GM12878 (cell line): Measurements from ENCODE around the gene VPS54. TPM values are rescaled to one million over a fixed set of nuclear protein-coding genes. Genes with fewer than 3 reads are reported as not detected.

ENCODE experiments used
- ATAC-seq: fragments of 200-7000 bp; cut with Tn5 transposase; 3 replicates; pipeline ENCODE4 v1.9.1; 2020; ENCODE audit warnings: mild to moderate bottlenecking, moderate library complexity
- BruUV-seq: library from RNA; stranded (reverse); fragments of 400-500 nt; replicated peaks from 2 replicates; lab custom pipeline; 2021; lab: Mats Ljungman, UMichigan
- CTCF ChIA-PET: fragments of 300-600 bp; sonication (Branson Sonifier 250); formaldehyde crosslinking; extraction: SDS; loops from one replicate; lab custom pipeline; 2021; ENCODE audit warnings: inconsistent platforms; lab: Yijun Ruan, JAX
- POLR2A ChIA-PET: fragments of 350-600 bp; formaldehyde crosslinking; extraction: SDS; loops from one replicate; lab custom pipeline; 2021; ENCODE audit warnings: inconsistent platforms; lab: Charles Lee
- RAD21 ChIA-PET: fragments of 300-600 bp; sonication (Branson Sonifier 250); formaldehyde crosslinking; loops from one replicate; lab custom pipeline; 2023; ENCODE audit warnings: antibody characterized with exemption; ENCODE audit not compliant: unreplicated experiment; lab: Charles Lee
- SMC1A ChIA-PET: fragments of 300-600 bp; sonication (Branson Sonifier 250); formaldehyde crosslinking; loops from one replicate; lab custom pipeline; 2023; ENCODE audit not compliant: unreplicated experiment, uncharacterized antibody; lab: Charles Lee
- DNase-seq: peaks from one replicate; pipeline ENCODE4 v3.0.0-alpha.2; 2011; ENCODE audit warnings: low read depth, low spot score
- FAIRE-seq: peaks from 3 replicates; lab custom pipeline; 2011; peaks lifted over from hg19 to GRCh38; lab: Jason Lieb, UNC
- H2AFZ ChIP-seq: 2 replicates; pipeline ENCODE4 v1.6.0; 2011; ENCODE audit warnings: low read depth, low read length, control low read depth; ENCODE audit not compliant: control insufficient read depth
- H3K27ac ChIP-seq: 2 replicates; pipeline ENCODE4 v1.5.1; 2011; ENCODE audit warnings: control low read depth; ENCODE audit not compliant: control insufficient read depth, insufficient read depth
- H3K27me3 ChIP-seq, 2 experiments: replicated peaks in 1 of 2; 2 replicates each; pipeline versions ENCODE4 v1.6.0 to v1.6.1; 2011; ENCODE audit warnings: low read length in 1 of 2; ENCODE audit not compliant: control insufficient read depth in 2 of 2, insufficient read depth in 2 of 2
- H3K36me3 ChIP-seq, 2 experiments: 2 replicates each; pipeline ENCODE4 v1.5.1; 2011; ENCODE audit warnings: low read length in 1 of 2; ENCODE audit not compliant: control insufficient read depth in 2 of 2, insufficient read depth in 2 of 2
- H3K4me1 ChIP-seq: 2 replicates; pipeline ENCODE4 v1.6.1; 2011; ENCODE audit warnings: mild to moderate bottlenecking, low read length, moderate library complexity, mixed read lengths; ENCODE audit not compliant: control insufficient read depth, insufficient read depth
- H3K4me2 ChIP-seq: 2 replicates; pipeline ENCODE4 v1.6.0; 2011; ENCODE audit warnings: control low read depth; ENCODE audit not compliant: control insufficient read depth, insufficient read depth
- H3K4me3 ChIP-seq: fragments of 200-600 bp; sonication (generic); 2 replicates; pipeline ENCODE4 v1.5.1; 2016
- H3K79me2 ChIP-seq: 2 replicates; pipeline ENCODE4 v1.6.0; 2011; ENCODE audit warnings: low read length; ENCODE audit not compliant: control insufficient read depth, insufficient read depth
- H3K9ac ChIP-seq: 2 replicates; pipeline ENCODE4 v1.8.0; 2011; ENCODE audit warnings: low read length, control low read depth, mixed read lengths; ENCODE audit not compliant: control insufficient read depth, insufficient read depth
- H3K9me3 ChIP-seq: replicated peaks from 3 replicates; pipeline ENCODE4 v1.5.1; 2011; ENCODE audit warnings: mild to moderate bottlenecking, low read length; ENCODE audit not compliant: control insufficient read depth, insufficient read depth
- H4K20me1 ChIP-seq: 2 replicates; pipeline ENCODE4 v1.6.0; 2011; ENCODE audit not compliant: control insufficient read depth, insufficient read depth
- MLLT1 ChIP-seq: fragments of 450-650 bp; IDR thresholded peaks from 2 replicates; pipeline ENCODE4 v1.6.1; 2016; ENCODE audit warnings: mild to moderate bottlenecking
- ZBTB33 ChIP-seq: fragments of 450-650 bp; IDR thresholded peaks from 2 replicates; pipeline ENCODE4 v1.6.1; 2017; ENCODE audit warnings: mild to moderate bottlenecking
- ZBTB40 ChIP-seq: fragments of 450-650 bp; IDR thresholded peaks from 2 replicates; pipeline ENCODE4 v1.6.1; 2016; ENCODE audit warnings: mild to moderate bottlenecking, moderate library complexity, borderline replicate concordance
- WGBS: methylation state at CpG from one replicate; pipeline ENCODE4 v1.1.6; 2016; ENCODE audit warnings: low lambda C conversion rate; ENCODE audit not compliant: insufficient replicate concordance, insufficient coverage; ENCODE audit errors: missing lambda C conversion rate; 5-methylcytosine and 5-hydroxymethylcytosine counted together
- in situ Hi-C: fragments of 300-500 bp; cut with MboI; formaldehyde crosslinking; loops from 9 replicates; pipeline ENCODE4 v1.14.3; 2018; ENCODE audit warnings: mixed read lengths
- intact Hi-C: fragments of 100-400 bp; cut with micrococcal nuclease; formaldehyde crosslinking; loops from one replicate; pipeline ENCODE4 v1.14.2; 2022; ENCODE audit not compliant: unreplicated experiment
- polyA plus RNA-seq, 11 experiments: library from polyadenylated mRNA; depleted of rRNA in 4 of 11; unstranded in 6 of 11; stranded (reverse) in 5 of 11; fragments of >200 nt; fragmentation: Nextera tagmentation in 4 of 11; fragmentation: Illumina TruSeq in 1 of 11; extraction: Ambion mirVana in 4 of 11; extraction: Trizol in 1 of 11; gene quantifications; 1 replicate in 1 of 11; 2 replicates in 10 of 11; pipeline versions ENCODE4 v1.2.1 to v1.2.3, GENCODE V29; 2011 to 2016; ENCODE audit warnings: inconsistent platforms in 2 of 11, missing spikeins in 2 of 11, low read depth in 1 of 11
- total RNA-seq, 4 experiments: library from RNA; depleted of rRNA in 3 of 4; stranded (reverse); fragments of >200 nt in 3 of 4; fragmentation: Illumina TruSeq in 1 of 4; extraction: Trizol in 1 of 4; gene quantifications; 2 replicates each; pipeline versions ENCODE4 v1.2.1 to v1.2.3, GENCODE V29; 2013 to 2021
- TF ChIP-seq, protein P1 (sequence below): fragments of 450-650 bp; IDR thresholded peaks from 2 replicates; pipeline ENCODE4 v1.6.1; 2016; ENCODE audit warnings: mild to moderate bottlenecking

Gene VPS54
- total and polyA plus RNA-seq, 10 of the 15 experiments (the other 5 are each of a cell fraction or from before 2014, with no cell fraction given) = 1.6 to 16.2 (median 9.3) TPM

- H3K9ac ChIP-seq = no peak overlapping the region
- no peak overlapping the region; the same call in 1 of the 2 replicates for H3K4me3 ChIP-seq
- ATAC-seq (no peak), DNase-seq (no peak), FAIRE-seq (no peak)
- no peaks in the 10 kb centered on the region for H3K4me1 ChIP-seq
- CTCF ChIA-PET = interaction anchor here (0.6 to 4.0 kb wide), 6 partner anchors 9 to 614 kb away, joined by 3 to 36 read pairs (median 4); no protein-coding TSS in a partner anchor
- H3K79me2 ChIP-seq = peaks cover 71% of the 10 kb centered on the region
- SMC1A ChIA-PET = interaction anchor here (1.3 to 7.6 kb wide), 4 partner anchors 10 to 256 kb away, joined by 3 to 90 read pairs (median 34); partner anchors contain the start of gene WDPCP
- intact Hi-C loops = loop anchor here (5.0 kb wide), 1 partner anchor 256 kb away; the partner anchor contains the start of genes MDH1 and WDPCP
- H3K27ac ChIP-seq = no peak overlapping the region
- no peak overlapping the region for H2AFZ ChIP-seq
- BruUV-seq = no TSS peak
- H3K9me3 ChIP-seq = peaks cover 4% of the 10 kb centered on the region; the same call in 2 of the 3 replicates
- no peaks in the 10 kb centered on the region for H3K36me3 ChIP-seq
- 91% methylated on average over 2 of the region's 2 CpGs for WGBS
- H4K20me1 ChIP-seq = no peaks in the 10 kb centered on the region
- no peaks in the 10 kb centered on the region for H3K27me3 ChIP-seq
- in situ Hi-C loops = no loop called here
- RAD21 ChIA-PET = interaction anchor here (1.2 to 2.4 kb wide), 3 partner anchors 9 to 18 kb away, joined by 3 to 9 read pairs (median 5); no protein-coding TSS in a partner anchor
- TF ChIP-seq, protein P1, sequence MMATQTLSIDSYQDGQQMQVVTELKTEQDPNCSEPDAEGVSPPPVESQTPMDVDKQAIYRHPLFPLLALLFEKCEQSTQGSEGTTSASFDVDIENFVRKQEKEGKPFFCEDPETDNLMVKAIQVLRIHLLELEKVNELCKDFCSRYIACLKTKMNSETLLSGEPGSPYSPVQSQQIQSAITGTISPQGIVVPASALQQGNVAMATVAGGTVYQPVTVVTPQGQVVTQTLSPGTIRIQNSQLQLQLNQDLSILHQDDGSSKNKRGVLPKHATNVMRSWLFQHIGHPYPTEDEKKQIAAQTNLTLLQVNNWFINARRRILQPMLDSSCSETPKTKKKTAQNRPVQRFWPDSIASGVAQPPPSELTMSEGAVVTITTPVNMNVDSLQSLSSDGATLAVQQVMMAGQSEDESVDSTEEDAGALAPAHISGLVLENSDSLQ = no peak
- POLR2A ChIA-PET = interaction anchor here (0.6 kb wide), 1 partner anchor 262 kb away, joined by 6 read pairs; no protein-coding TSS in a partner anchor
- peak overlapping the region; percentile 77 for H3K4me2 ChIP-seq
These were observed 175.4 kb downstream of the VPS54 start for GRCh38 chr2:63843791-63844190.

DNA sequence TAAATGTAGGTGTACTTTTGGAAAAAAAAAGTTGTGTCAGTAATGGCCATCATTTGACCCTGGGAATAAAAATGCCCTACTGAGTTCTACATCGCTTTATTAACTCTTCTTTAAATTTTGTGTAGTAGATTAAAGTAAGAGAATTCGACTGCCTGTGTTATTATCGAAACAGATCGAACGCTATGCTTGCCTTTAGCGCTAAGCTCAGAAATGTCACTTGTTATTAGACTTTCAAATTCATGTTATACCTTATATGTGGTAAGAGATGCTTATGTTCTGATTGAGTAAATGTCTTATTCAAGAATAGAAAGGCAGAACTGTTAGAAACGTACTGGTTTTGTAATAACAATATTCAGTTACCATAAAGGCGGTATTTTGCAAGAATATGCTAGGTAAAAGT lies 176.1 kb downstream of the VPS54 start:
- peak overlapping the region; percentile 98; the same call in 1 of the 2 replicates for H3K27ac ChIP-seq
- peak overlapping the region; percentile 77 for H3K4me2 ChIP-seq
- DNase-seq (no peak), ATAC-seq (no peak), FAIRE-seq (no peak)
- ChIA-PET RAD21 (interaction anchor here (1.5 to 2.1 kb wide), 3 partner anchors 8 to 32 kb away, joined by 3 to 7 read pairs (median 3); no protein-coding TSS in a partner anchor), CTCF (interaction anchor here (0.6 to 3.0 kb wide), 7 partner anchors 9 to 253 kb away, joined by 3 to 15 read pairs (median 4); no protein-coding TSS in a partner anchor), SMC1A (interaction anchor here (0.9 to 7.6 kb wide), 7 partner anchors 11 to 348 kb away, joined by 3 to 90 read pairs (median 3); partner anchors contain the start of genes MDH1 and WDPCP), POLR2A (interaction anchor here (0.6 to 4.2 kb wide), 5 partner anchors 9 to 261 kb away, joined by 4 to 20 read pairs (median 6); partner anchors contain the start of genes MDH1 and WDPCP)
- peaks cover 4% of the 10 kb centered on the region; the same call in 2 of the 3 replicates for H3K9me3 ChIP-seq
- H3K9ac ChIP-seq = no peak overlapping the region; the same call in 1 of the 2 replicates
- H2AFZ ChIP-seq = no peak overlapping the region
- no peaks in the 10 kb centered on the region for H3K27me3 ChIP-seq
- peak overlapping the region; percentile 73; the same call in 1 of the 2 replicates for H3K4me3 ChIP-seq
- H3K4me1 ChIP-seq = no peaks in the 10 kb centered on the region
- H4K20me1 ChIP-seq = no peaks in the 10 kb centered on the region
- BruUV-seq = no TSS peak
- peaks cover 68% of the 10 kb centered on the region for H3K79me2 ChIP-seq
- in situ Hi-C loops = no loop called here
- intact Hi-C loops = loop anchor here (5.0 kb wide), 1 partner anchor 256 kb away; the partner anchor contains the start of genes MDH1 and WDPCP
- H3K36me3 ChIP-seq = no peaks in the 10 kb centered on the region
- 98% methylated on average over 8 of the region's 8 CpGs for WGBS
- TF ChIP-seq ZBTB33 (0 out of 2 replicates have a peak, but pooled peaks have one; percentile 43), MLLT1 (peak; percentile 95), ZBTB40 (0 out of 2 replicates have a peak, but pooled peaks have one; percentile 22)
